HEK293 (cell line): ENCODE measurements around the gene TLE5.

Experiments used
- FEZF1 ChIP-seq: fragments of 450-650 bp; formaldehyde crosslinking; IDR thresholded peaks from 2 replicates; pipeline ENCODE4 v1.5.1; 2016; ENCODE audit warnings: missing biosample characterization, missing genetic modification characterization
- GLIS2 ChIP-seq: fragments of 450-650 bp; formaldehyde crosslinking; IDR thresholded peaks from 2 replicates; pipeline ENCODE4 v1.5.1; 2016; ENCODE audit warnings: missing biosample characterization, missing genetic modification characterization
- HOXA7 ChIP-seq: sonication (generic); formaldehyde crosslinking; IDR thresholded peaks from 2 replicates; pipeline ENCODE4 v1.8.1; 2022; ENCODE audit warnings: missing genetic modification reagents, borderline replicate concordance
- INSM2 ChIP-seq: fragments of 450-650 bp; formaldehyde crosslinking; IDR thresholded peaks from 2 replicates; pipeline ENCODE4 v1.5.1; 2016; ENCODE audit warnings: missing biosample characterization, missing genetic modification characterization
- KLF17 ChIP-seq: fragments of 450-650 bp; formaldehyde crosslinking; IDR thresholded peaks from 2 replicates; pipeline ENCODE4 v1.5.1; 2016; ENCODE audit warnings: missing biosample characterization, missing genetic modification characterization
- KLF7 ChIP-seq: fragments of 450-650 bp; formaldehyde crosslinking; IDR thresholded peaks from 2 replicates; pipeline ENCODE4 v1.5.1; 2016; ENCODE audit warnings: missing biosample characterization, missing genetic modification characterization, borderline replicate concordance
- PATZ1 ChIP-seq: fragments of 450-650 bp; formaldehyde crosslinking; IDR thresholded peaks from 2 replicates; pipeline ENCODE4 v1.5.1; 2016; ENCODE audit warnings: missing biosample characterization, missing genetic modification characterization
- PRDM6 ChIP-seq: fragments of 450-650 bp; formaldehyde crosslinking; IDR thresholded peaks from 2 replicates; pipeline ENCODE4 v1.5.1; 2017; ENCODE audit warnings: missing biosample characterization, missing genetic modification characterization
- SALL2 ChIP-seq: fragments of 450-650 bp; formaldehyde crosslinking; IDR thresholded peaks from 2 replicates; pipeline ENCODE4 v1.5.0; 2017; ENCODE audit warnings: missing biosample characterization, mild to moderate bottlenecking, missing genetic modification characterization, borderline replicate concordance
- SP7 ChIP-seq: fragments of 450-650 bp; formaldehyde crosslinking; IDR thresholded peaks from 2 replicates; pipeline ENCODE4 v1.5.1; 2016; ENCODE audit warnings: missing biosample characterization, missing genetic modification characterization
- YY1 ChIP-seq: fragments of 450-650 bp; formaldehyde crosslinking; IDR thresholded peaks from 2 replicates; pipeline ENCODE4 v1.5.1; 2018; ENCODE audit warnings: missing biosample characterization, missing genetic modification characterization
- YY2 ChIP-seq: fragments of 450-650 bp; formaldehyde crosslinking; IDR thresholded peaks from 2 replicates; pipeline ENCODE4 v1.5.1; 2016; ENCODE audit warnings: missing biosample characterization, missing genetic modification characterization
- ZFP37 ChIP-seq: fragments of 450-650 bp; formaldehyde crosslinking; IDR thresholded peaks from 2 replicates; pipeline ENCODE4 v1.5.1; 2016; ENCODE audit warnings: missing biosample characterization, missing genetic modification characterization
- ZNF114 ChIP-seq: fragments of 450-650 bp; formaldehyde crosslinking; IDR thresholded peaks from 2 replicates; pipeline ENCODE4 v1.5.0; 2017; ENCODE audit warnings: missing biosample characterization, missing genetic modification characterization
- ZNF138 ChIP-seq: fragments of 450-650 bp; formaldehyde crosslinking; IDR thresholded peaks from 2 replicates; pipeline ENCODE4 v1.5.1; 2016; ENCODE audit warnings: missing biosample characterization, missing genetic modification characterization, borderline replicate concordance
- ZNF24 ChIP-seq: fragments of 450-650 bp; formaldehyde crosslinking; IDR thresholded peaks from 2 replicates; pipeline ENCODE4 v1.5.1; 2016; ENCODE audit warnings: missing biosample characterization, missing genetic modification characterization
- ZNF324 ChIP-seq: fragments of 450-650 bp; formaldehyde crosslinking; IDR thresholded peaks from 2 replicates; pipeline ENCODE4 v1.5.1; 2016; ENCODE audit warnings: missing biosample characterization, missing genetic modification characterization
- ZNF398 ChIP-seq: fragments of 450-650 bp; formaldehyde crosslinking; IDR thresholded peaks from 2 replicates; pipeline ENCODE4 v1.5.1; 2017; ENCODE audit warnings: missing biosample characterization, missing genetic modification characterization
- ZNF510 ChIP-seq: fragments of 450-650 bp; formaldehyde crosslinking; IDR thresholded peaks from 2 replicates; pipeline ENCODE4 v1.5.1; 2018; ENCODE audit warnings: mild to moderate bottlenecking, missing genetic modification characterization, missing biosample characterization; ENCODE audit not compliant: insufficient replicate concordance
- ZNF513 ChIP-seq: fragments of 450-650 bp; IDR thresholded peaks from 2 replicates; pipeline ENCODE4 v1.5.1; 2018; ENCODE audit warnings: missing biosample characterization, missing genetic modification characterization
- ZNF544 ChIP-seq: fragments of 450-650 bp; formaldehyde crosslinking; IDR thresholded peaks from 2 replicates; pipeline ENCODE4 v1.5.0; 2017; ENCODE audit warnings: missing biosample characterization, missing genetic modification characterization
- ZNF548 ChIP-seq: fragments of 450-650 bp; formaldehyde crosslinking; IDR thresholded peaks from 2 replicates; pipeline ENCODE4 v1.5.1; 2016; ENCODE audit warnings: missing biosample characterization, missing genetic modification characterization
- ZNF585B ChIP-seq: fragments of 450-650 bp; formaldehyde crosslinking; IDR thresholded peaks from 2 replicates; pipeline ENCODE4 v1.5.1; 2016; ENCODE audit warnings: missing biosample characterization, missing genetic modification characterization
- ZNF600 ChIP-seq: fragments of 450-650 bp; formaldehyde crosslinking; IDR thresholded peaks from 2 replicates; pipeline ENCODE4 v1.5.1; 2016; ENCODE audit warnings: missing biosample characterization, missing genetic modification characterization
- ZNF654 ChIP-seq: fragments of 450-650 bp; formaldehyde crosslinking; IDR thresholded peaks from 2 replicates; pipeline ENCODE4 v1.5.1; 2016; ENCODE audit warnings: low read depth, missing biosample characterization, missing genetic modification characterization
- ZNF658 ChIP-seq: fragments of 450-650 bp; formaldehyde crosslinking; IDR thresholded peaks from 2 replicates; pipeline ENCODE4; 2016; ENCODE audit warnings: missing biosample characterization, missing genetic modification characterization
- ZNF660 ChIP-seq: fragments of 450-650 bp; IDR thresholded peaks from 2 replicates; pipeline ENCODE4 v1.5.1; 2018; ENCODE audit warnings: missing biosample characterization, mild to moderate bottlenecking, missing genetic modification characterization
- ZNF777 ChIP-seq: fragments of 450-650 bp; formaldehyde crosslinking; IDR thresholded peaks from 2 replicates; pipeline ENCODE4 v1.5.1; 2017; ENCODE audit warnings: missing biosample characterization, missing genetic modification characterization, borderline replicate concordance
- ZSCAN30 ChIP-seq: fragments of 450-650 bp; IDR thresholded peaks from 2 replicates; pipeline ENCODE4 v1.5.1; 2018; ENCODE audit warnings: missing biosample characterization, mild to moderate bottlenecking, missing genetic modification characterization, moderate library complexity
- ZXDB ChIP-seq: fragments of 450-650 bp; formaldehyde crosslinking; IDR thresholded peaks from 2 replicates; pipeline ENCODE4 v1.5.1; 2016; ENCODE audit warnings: missing biosample characterization, missing genetic modification characterization

Gene TLE5

GRCh38 chr19:3036119-3036976, 25.9 kb downstream of the TLE5 start (continued):
- TF ChIP-seq PRDM6, result no peak
- TF ChIP-seq ZNF398 (tag by site-specific recombination), result peak; percentile 97
- TF ChIP-seq KLF17, result peak; percentile 71; the same call in 1 of the 2 replicates
- no peak for TF ChIP-seq ZNF658
- TF ChIP-seq ZNF654 (tag by site-specific recombination), result no peak
- TF ChIP-seq ZFP37, result no peak; the same call in 1 of the 2 replicates
- TF ChIP-seq INSM2 (tag by site-specific recombination), result no peak
- no peak; the same call in 1 of the 2 replicates for TF ChIP-seq ZNF324 (tag by site-specific recombination)
- TF ChIP-seq ZXDB (tag by site-specific recombination), result peak; percentile 74
- 0 out of 2 replicates have a peak, but pooled peaks have one; percentile 11 for TF ChIP-seq YY1 (tag by site-specific recombination)
- 0 out of 2 replicates have a peak, but pooled peaks have one; percentile 10 for TF ChIP-seq ZNF24 (tag by site-specific recombination)
- TF ChIP-seq YY2 (tag by site-specific recombination), result 0 out of 2 replicates have a peak, but pooled peaks have one; percentile 35
- TF ChIP-seq ZNF510, result no peak
- TF ChIP-seq ZSCAN30 (tag by site-specific recombination), result peak; percentile 70
- TF ChIP-seq ZNF114 (tag by site-specific recombination), result no peak
- TF ChIP-seq ZNF585B (tag by site-specific recombination), result no peak
- TF ChIP-seq PATZ1, result peak; percentile 74
- TF ChIP-seq KLF7 (tag by site-specific recombination), result peak; percentile 13; the same call in 1 of the 2 replicates
- TF ChIP-seq ZNF548 (tag by site-specific recombination), result 0 out of 2 replicates have a peak, but pooled peaks have one; percentile 37
- peak; percentile 89; the same call in 1 of the 2 replicates for TF ChIP-seq ZNF777 (tag by site-specific recombination)
- TF ChIP-seq GLIS2, result peak; percentile 95
- TF ChIP-seq ZNF660 (tag by site-specific recombination), result peak; percentile 23; the same call in 1 of the 2 replicates
- TF ChIP-seq HOXA7 (CRISPR knock-in tag), result no peak
- no peak for TF ChIP-seq ZNF513 (tag by site-specific recombination)
- peak; percentile 98 for TF ChIP-seq ZNF600 (tag by site-specific recombination)
- peak; percentile 47; the same call in 1 of the 2 replicates for TF ChIP-seq FEZF1 (tag by site-specific recombination)
- no peak for TF ChIP-seq ZNF138 (tag by site-specific recombination)
- TF ChIP-seq ZNF544 (tag by site-specific recombination), result no peak
- TF ChIP-seq SALL2 (tag by site-specific recombination), result no peak
- TF ChIP-seq SP7 (tag by site-specific recombination), result peak; percentile 90
